Epithelial cell of esophagus (primary cell): Measurements from ENCODE around the gene PXN.
"Not testable (repeated sequence)": the region's sequence is repeated elsewhere in the genome, so short reads cannot be mapped to it uniquely, and the experiment has no call there.

Source experiments
- DNase-seq: peaks from one replicate; pipeline ENCODE4 v3.0.0; 2010; ENCODE audit warnings: low read depth
- H3K4me3 ChIP-seq: 2 replicates; pipeline ENCODE4 v1.5.1; 2011; ENCODE audit warnings: mild to moderate bottlenecking, low read length, control low read depth
- TF ChIP-seq, protein P1 (sequence below): IDR thresholded peaks from 2 replicates; pipeline ENCODE4 v1.5.1; 2011; ENCODE audit warnings: low read depth, mild to moderate bottlenecking, low read length, control low read depth, inconsistent platforms; ENCODE audit not compliant: insufficient read depth; ENCODE audit errors: missing control alignments

PXN gene

DNA sequence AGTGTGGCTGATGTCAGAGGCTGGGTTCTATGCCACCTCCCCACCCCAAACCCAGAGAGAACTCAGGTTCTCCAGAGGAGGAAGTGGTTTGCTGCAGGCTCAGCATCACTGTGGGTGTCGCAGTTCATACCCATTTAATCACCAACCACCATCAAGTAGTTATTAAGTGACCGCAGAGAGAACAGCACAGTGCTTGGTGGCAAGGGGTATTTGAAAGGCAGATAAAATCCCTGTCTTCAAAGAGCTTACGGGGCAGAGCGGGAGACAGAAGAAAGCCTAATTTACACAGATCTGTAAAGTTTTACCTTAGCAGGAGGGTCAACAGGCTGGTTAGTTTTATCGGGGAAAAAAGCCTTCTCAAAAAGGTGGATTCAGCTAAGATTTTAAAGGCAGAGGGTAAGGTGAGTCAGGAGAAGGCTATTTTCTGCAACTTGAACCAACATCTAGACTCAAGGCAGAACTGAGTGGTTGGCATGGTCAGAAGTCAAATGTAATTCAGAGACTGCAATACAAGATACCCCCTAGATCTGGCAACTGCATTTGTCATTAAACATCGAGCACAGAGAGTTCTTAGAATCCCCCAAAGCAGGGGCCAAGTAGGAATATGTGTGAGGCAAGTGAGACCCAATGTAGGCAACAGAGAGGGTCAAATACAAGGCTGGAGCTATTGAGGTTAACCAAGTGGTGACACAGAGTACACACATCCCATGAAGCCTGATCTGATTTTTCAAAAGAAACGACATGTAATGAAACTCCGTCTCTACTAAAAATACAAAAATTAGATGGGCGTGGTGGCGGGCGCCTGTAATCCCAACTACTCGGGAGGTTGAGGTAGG, 13.2 kb downstream of the PXN start:
- DNase-seq = no peak
- H3K4me3 ChIP-seq = no peak overlapping the region
- TF ChIP-seq, protein P1, sequence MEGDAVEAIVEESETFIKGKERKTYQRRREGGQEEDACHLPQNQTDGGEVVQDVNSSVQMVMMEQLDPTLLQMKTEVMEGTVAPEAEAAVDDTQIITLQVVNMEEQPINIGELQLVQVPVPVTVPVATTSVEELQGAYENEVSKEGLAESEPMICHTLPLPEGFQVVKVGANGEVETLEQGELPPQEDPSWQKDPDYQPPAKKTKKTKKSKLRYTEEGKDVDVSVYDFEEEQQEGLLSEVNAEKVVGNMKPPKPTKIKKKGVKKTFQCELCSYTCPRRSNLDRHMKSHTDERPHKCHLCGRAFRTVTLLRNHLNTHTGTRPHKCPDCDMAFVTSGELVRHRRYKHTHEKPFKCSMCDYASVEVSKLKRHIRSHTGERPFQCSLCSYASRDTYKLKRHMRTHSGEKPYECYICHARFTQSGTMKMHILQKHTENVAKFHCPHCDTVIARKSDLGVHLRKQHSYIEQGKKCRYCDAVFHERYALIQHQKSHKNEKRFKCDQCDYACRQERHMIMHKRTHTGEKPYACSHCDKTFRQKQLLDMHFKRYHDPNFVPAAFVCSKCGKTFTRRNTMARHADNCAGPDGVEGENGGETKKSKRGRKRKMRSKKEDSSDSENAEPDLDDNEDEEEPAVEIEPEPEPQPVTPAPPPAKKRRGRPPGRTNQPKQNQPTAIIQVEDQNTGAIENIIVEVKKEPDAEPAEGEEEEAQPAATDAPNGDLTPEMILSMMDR = no peak

DNA sequence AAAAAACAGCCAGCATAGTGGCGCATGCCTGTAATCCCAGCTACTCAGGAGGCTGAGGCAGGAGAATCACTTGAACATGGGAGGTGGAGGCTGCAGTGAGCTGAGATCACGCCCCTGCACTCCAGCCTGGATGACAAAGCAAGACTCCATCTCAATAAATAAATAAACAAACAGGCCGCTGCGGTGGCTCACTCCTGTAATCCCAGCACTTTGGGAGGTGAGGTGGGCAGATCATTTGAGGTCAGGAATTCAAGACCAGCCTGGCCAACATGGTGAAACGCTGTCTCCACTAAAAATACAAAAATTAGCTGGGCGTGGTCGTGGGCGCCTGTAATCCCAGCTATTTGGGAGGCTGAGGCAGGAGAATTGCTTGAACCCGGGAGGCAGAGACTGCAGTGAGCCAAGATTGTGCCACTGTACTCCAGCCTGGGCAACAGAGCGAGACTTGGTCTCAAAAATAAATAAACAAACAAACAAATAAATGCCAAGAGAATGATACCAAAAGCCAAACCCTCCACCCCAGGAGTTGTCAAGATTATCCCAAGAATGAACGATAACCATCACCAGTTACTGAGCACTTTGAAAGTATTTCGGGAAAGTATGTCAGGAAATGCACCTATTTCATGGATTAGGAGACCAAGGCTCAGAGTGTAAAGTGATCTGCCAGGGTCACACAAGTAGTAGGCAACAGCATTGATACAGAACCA, 14.0 kb downstream of the PXN start:
- not testable (repeated sequence) for DNase-seq, H3K4me3 ChIP-seq

DNA sequence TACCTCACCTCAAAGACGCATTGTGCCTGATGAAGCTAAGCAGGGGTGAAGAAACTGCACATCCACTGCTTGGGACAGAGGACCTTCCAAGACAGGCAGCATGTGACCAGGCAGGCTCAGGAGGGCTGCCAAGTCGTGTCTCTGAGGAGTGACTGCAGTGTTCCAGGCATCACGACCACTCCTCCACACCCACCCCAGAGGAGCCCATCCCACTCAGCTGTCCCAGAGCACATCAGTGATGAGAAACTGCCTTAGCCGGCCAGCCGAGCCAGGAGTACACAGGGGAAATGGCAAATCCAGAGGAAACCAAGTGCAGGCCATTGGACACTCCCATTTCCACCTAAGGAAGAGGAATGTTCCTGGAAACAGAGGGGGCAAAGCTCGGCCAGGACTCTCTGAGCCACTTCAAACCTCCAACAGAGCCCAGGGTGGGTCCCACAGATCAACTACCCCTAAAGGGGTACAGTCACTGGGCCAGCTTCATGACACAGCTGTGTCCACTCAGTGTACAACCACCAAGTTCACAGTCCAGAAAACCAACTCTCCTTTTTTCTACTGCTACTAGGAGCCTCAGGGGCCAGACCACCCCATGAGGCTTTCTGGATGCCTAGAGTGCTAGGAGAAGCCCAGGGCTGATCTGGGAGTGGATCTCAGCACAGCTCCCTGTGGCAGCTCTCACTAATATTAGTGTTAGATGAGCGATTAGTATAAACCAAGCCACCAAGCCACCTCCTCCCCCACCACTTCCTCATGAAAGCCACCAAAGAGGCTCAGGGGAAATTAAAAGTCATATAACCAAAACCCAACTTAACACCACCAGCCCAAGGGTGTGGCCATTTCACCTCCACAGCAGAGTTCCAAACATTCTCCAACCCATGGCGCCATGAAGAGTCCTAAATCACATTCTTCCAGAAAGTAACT, 15.4 kb downstream of the PXN start:
- TF ChIP-seq, protein P1 = no peak
- no peak for DNase-seq
- no peak overlapping the region for H3K4me3 ChIP-seq

DNA sequence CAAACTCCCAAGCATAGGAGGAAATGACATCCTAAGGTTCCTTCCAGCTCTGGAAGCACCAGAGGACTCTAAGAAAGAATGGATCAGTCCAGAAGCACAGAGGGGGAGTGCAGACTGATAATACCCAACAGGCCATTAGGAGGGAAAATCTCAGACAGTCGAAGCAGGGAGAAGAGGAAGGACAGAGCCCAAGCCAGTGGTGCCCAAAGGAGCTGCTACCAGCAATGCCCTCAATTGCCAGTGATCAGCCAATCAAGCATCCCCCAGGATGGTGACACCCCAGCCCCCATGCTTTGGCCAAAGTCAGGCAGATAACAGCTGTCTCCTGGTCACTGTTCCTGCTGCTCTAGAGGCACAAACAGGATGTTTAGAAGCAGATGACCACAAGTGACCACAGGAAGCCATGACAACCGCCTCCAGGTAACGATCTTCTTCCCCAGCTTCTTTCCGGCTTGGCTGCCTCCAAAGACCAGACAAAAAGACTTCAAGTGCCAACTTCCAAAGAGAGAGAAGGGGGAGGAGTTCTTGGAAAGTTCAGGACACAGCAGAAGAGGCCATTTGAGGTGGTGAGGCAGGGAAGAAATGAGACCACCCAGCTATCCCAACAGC, 16.2 kb downstream of the PXN start:
- H3K4me3 ChIP-seq = no peak overlapping the region
- TF ChIP-seq, protein P1 = no peak
- no peak for DNase-seq

DNA sequence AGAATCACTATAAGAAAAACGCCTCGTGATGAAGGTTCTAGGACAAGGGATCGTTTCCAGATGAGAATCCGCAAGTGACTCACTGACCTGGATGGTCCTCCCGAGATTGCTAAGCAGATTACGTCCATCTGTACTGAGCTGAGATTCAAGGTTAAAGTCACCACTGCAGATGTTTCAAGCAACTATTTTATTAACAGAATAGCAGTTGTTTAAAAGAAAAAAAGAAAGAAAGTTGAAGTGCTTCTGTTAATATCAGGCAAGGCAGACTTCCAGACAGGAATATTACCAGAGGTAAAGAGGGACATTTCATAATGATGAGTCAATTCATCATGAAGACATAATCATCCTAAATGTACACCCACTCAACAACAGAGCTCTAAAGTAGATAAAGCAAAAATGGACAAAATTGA, 17.9 kb downstream of the PXN start:
- no peak overlapping the region for H3K4me3 ChIP-seq
- TF ChIP-seq, protein P1 = no peak

DNA sequence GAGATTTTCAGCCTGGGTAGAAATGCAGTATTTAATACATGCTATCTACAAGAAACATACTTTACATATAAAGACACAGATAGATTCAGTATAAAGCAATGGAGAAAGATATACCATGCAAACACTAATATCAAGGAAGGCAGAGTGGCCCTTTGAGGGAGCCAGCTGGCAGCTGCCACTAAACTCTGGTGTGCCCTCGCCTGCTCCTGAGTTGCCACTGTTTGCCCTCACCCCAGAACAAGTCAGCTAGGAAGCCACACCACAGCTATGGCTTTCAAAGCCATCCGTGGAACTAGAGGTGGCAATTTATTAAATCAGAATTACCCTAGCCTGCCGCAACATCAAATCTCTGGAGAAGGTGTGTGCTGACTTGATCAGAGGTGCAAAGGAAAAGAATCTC, 18.3 kb downstream of the PXN start:
- TF ChIP-seq, protein P1 = no peak
- DNase-seq = no peak
- H3K4me3 ChIP-seq = no peak overlapping the region

More for the DNA sequence above, 17.9 kb downstream of the PXN start:
- DNase-seq = peak; percentile 56

DNA sequence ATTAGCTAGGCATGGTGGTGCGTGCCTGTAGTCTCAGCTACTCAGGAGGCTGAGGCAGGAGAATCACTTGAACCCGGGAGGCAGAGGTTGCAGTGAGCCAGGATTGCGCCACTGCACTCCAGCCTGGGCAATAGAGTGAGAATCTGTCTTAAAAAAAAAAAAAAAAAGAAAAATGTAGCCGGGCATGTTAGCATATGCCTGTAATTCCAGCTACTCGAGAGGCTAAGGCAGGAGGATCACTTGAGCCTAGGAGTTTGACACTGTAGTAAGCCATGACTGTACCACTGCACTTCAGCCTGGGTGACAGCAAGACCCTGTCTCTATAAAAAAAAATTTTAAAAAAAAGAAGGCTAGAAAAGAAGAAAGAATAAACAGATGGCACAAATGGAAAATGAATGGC, 18.8 kb downstream of the PXN start:
- peak; percentile 39 for DNase-seq
- H3K4me3 ChIP-seq = not testable (repeated sequence)
